WTC11 (cell line): ENCODE results near the gene PHAF1. TPM values are rescaled to one million over a fixed set of nuclear protein-coding genes. Genes with fewer than 3 reads are reported as not detected.

Experiments
- CREM ChIP-seq: sonication (generic); formaldehyde crosslinking; IDR thresholded peaks from 2 replicates; pipeline ENCODE4 v1.8.1; 2022; ENCODE audit warnings: mild to moderate bottlenecking, missing genetic modification reagents, moderate library complexity
- ELF4 ChIP-seq: sonication (generic); formaldehyde crosslinking; IDR thresholded peaks from 2 replicates; pipeline ENCODE4 v1.8.1; 2022; ENCODE audit warnings: low read depth, mild to moderate bottlenecking, moderate library complexity, missing genetic modification reagents
- EMX1 ChIP-seq: fragments of 250-450 bp; sonication (Bioruptor Pico); IDR thresholded peaks from 2 replicates; pipeline ENCODE4 v1.8.0; 2021; ENCODE audit warnings: mild to moderate bottlenecking
- FOXJ3 ChIP-seq: sonication (generic); formaldehyde crosslinking; IDR thresholded peaks from 2 replicates; pipeline ENCODE4 v1.9.0; 2021; ENCODE audit warnings: missing genetic modification reagents, mild to moderate bottlenecking, borderline replicate concordance
- FOXK1 ChIP-seq: sonication (generic); formaldehyde crosslinking; IDR thresholded peaks from 2 replicates; pipeline ENCODE4 v1.8.0; 2022; ENCODE audit warnings: mild to moderate bottlenecking, moderate library complexity, missing genetic modification reagents
- FOXP1 ChIP-seq: sonication (generic); formaldehyde crosslinking; IDR thresholded peaks from 2 replicates; pipeline ENCODE4 v1.8.0; 2022; ENCODE audit warnings: missing genetic modification reagents, mild to moderate bottlenecking, moderate library complexity, borderline replicate concordance
- GABPB1 ChIP-seq: sonication (generic); formaldehyde crosslinking; IDR thresholded peaks from 2 replicates; pipeline ENCODE4 v1.8.1; 2023; ENCODE audit warnings: mild to moderate bottlenecking, missing genetic modification reagents
- IRF2 ChIP-seq: sonication (generic); formaldehyde crosslinking; IDR thresholded peaks from 2 replicates; pipeline ENCODE4 v1.8.0; 2022; ENCODE audit warnings: low read depth, missing genetic modification reagents, borderline replicate concordance
- KAT7 ChIP-seq: sonication (generic); formaldehyde crosslinking; IDR thresholded peaks from 2 replicates; pipeline ENCODE4 v1.8.1; 2023; ENCODE audit warnings: missing genetic modification reagents, mild to moderate bottlenecking, borderline replicate concordance
- NFYB ChIP-seq: sonication (generic); formaldehyde crosslinking; conservative IDR thresholded peaks from 2 replicates; pipeline ENCODE4 v1.8.0; 2022; ENCODE audit warnings: low read depth, missing genetic modification reagents
- NR1H2 ChIP-seq: sonication (generic); formaldehyde crosslinking; IDR thresholded peaks from 2 replicates; pipeline ENCODE4 v1.9.0; 2021; ENCODE audit warnings: mild to moderate bottlenecking, moderate library complexity, missing genetic modification reagents
- NR2C2 ChIP-seq: sonication (generic); formaldehyde crosslinking; IDR thresholded peaks from 2 replicates; pipeline ENCODE4 v1.8.0; 2022; ENCODE audit warnings: mild to moderate bottlenecking, missing genetic modification reagents
- RELA ChIP-seq: sonication (generic); formaldehyde crosslinking; IDR thresholded peaks from 2 replicates; pipeline ENCODE4 v1.8.1; 2022; ENCODE audit warnings: missing genetic modification reagents, mild to moderate bottlenecking, borderline replicate concordance
- SMAD4 ChIP-seq: sonication (generic); formaldehyde crosslinking; IDR thresholded peaks from 2 replicates; pipeline ENCODE4 v1.8.0; 2022; ENCODE audit warnings: mild to moderate bottlenecking, missing genetic modification reagents
- SOX15 ChIP-seq: fragments of 250-450 bp; sonication (Bioruptor Pico); IDR thresholded peaks from 2 replicates; pipeline ENCODE4 v1.9.0; 2021; ENCODE audit warnings: mild to moderate bottlenecking
- SP1 ChIP-seq: sonication (generic); formaldehyde crosslinking; conservative IDR thresholded peaks from 2 replicates; pipeline ENCODE4 v1.8.1; 2022; ENCODE audit warnings: missing genetic modification reagents
- ZNF219 ChIP-seq: sonication (generic); formaldehyde crosslinking; IDR thresholded peaks from 2 replicates; pipeline ENCODE4 v1.8.0; 2023; ENCODE audit warnings: missing genetic modification reagents, mild to moderate bottlenecking, borderline replicate concordance
- ZNF263 ChIP-seq: sonication (generic); formaldehyde crosslinking; IDR thresholded peaks from 2 replicates; pipeline ENCODE4 v1.8.1; 2022; ENCODE audit warnings: low read depth, mild to moderate bottlenecking, moderate library complexity, missing genetic modification reagents
- total RNA-seq: library from RNA; stranded (reverse); gene quantifications from 3 replicates; pipeline ENCODE4 v1.2.3, GENCODE V29; 2021
- TF ChIP-seq, protein P1 (sequence below): sonication (generic); formaldehyde crosslinking; IDR thresholded peaks from 2 replicates; pipeline ENCODE4 v1.8.1; 2022; ENCODE audit warnings: mild to moderate bottlenecking, moderate library complexity, missing genetic modification reagents
- TF ChIP-seq, protein P2 (sequence below): sonication (generic); formaldehyde crosslinking; IDR thresholded peaks from 2 replicates; pipeline ENCODE4 v1.8.0; 2022; ENCODE audit warnings: mild to moderate bottlenecking, missing genetic modification reagents
- TF ChIP-seq, protein P3 (sequence below): sonication (generic); formaldehyde crosslinking; IDR thresholded peaks from 2 replicates; pipeline ENCODE4 v1.8.1; 2023; ENCODE audit warnings: mild to moderate bottlenecking, missing genetic modification reagents, moderate library complexity
- TF ChIP-seq, protein P4 (sequence below): sonication (generic); formaldehyde crosslinking; IDR thresholded peaks from 2 replicates; pipeline ENCODE4 v1.8.0; 2023; ENCODE audit warnings: missing genetic modification reagents, mild to moderate bottlenecking, borderline replicate concordance
- TF ChIP-seq, protein P5 (sequence below): sonication (generic); formaldehyde crosslinking; IDR thresholded peaks from 2 replicates; pipeline ENCODE4 v1.8.0; 2023; ENCODE audit warnings: mild to moderate bottlenecking, missing genetic modification reagents
- TF ChIP-seq, protein P6 (sequence below): sonication (generic); formaldehyde crosslinking; IDR thresholded peaks from 2 replicates; pipeline ENCODE4 v1.8.0; 2022; ENCODE audit warnings: mild to moderate bottlenecking, missing genetic modification reagents
- TF ChIP-seq, protein P7 (sequence below): fragments of 250-450 bp; sonication (Bioruptor Pico); IDR thresholded peaks from 2 replicates; pipeline ENCODE4 v1.8.0; 2021; ENCODE audit warnings: mild to moderate bottlenecking
- TF ChIP-seq, protein P8 (sequence below): sonication (generic); formaldehyde crosslinking; IDR thresholded peaks from 2 replicates; pipeline ENCODE4 v1.8.1; 2023; ENCODE audit warnings: mild to moderate bottlenecking, missing genetic modification reagents, moderate library complexity

The PHAF1 gene
- total RNA-seq, 1 experiment from 2014 or later: 18.8 TPM

DNA sequence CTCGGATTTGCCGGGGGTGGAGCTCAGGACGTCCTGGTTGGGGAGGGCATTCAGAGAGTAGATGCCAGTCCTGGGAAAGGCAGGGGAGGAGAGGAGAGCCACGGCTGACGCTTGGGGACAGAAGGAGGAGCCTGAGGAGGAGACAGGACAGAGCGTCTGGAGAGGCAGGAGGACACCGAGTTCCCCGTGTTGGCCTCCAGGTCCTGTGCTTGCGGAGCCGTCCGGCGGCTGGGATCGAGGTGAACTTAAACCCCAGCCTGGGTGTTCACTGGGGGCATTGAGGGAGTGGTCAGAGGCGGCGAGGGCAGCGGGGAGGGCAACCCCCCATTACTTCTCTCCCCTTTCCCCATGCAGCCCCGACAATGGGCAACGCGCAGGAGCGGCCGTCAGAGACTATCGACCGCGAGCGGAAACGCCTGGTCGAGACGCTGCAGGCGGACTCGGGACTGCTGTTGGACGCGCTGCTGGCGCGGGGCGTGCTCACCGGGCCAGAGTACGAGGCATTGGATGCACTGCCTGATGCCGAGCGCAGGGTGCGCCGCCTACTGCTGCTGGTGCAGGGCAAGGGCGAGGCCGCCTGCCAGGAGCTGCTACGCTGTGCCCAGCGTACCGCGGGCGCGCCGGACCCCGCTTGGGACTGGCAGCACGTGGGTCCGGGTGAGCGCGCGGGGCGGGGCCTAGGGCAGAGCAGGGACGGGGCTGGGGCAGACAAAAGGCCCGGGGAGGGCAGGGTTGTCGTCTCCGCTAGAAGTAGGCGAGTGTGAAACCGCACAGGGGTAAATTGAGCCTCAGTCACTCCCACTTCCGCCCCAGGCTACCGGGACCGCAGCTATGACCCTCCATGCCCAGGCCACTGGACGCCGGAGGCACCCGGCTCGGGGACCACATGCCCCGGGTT, 64.3 kb downstream of the PHAF1 start (continued):
- TF ChIP-seq, protein P1, sequence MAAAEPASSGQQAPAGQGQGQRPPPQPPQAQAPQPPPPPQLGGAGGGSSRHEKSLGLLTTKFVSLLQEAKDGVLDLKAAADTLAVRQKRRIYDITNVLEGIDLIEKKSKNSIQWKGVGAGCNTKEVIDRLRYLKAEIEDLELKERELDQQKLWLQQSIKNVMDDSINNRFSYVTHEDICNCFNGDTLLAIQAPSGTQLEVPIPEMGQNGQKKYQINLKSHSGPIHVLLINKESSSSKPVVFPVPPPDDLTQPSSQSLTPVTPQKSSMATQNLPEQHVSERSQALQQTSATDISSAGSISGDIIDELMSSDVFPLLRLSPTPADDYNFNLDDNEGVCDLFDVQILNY (CRISPR knock-in tag): 0 out of 2 replicates have a peak, but pooled peaks have one; percentile 33
- TF ChIP-seq, protein P2, sequence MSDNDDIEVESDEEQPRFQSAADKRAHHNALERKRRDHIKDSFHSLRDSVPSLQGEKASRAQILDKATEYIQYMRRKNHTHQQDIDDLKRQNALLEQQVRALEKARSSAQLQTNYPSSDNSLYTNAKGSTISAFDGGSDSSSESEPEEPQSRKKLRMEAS: peak; percentile 91
- TF ChIP-seq FOXK1 (0 out of 2 replicates have a peak, but pooled peaks have one; percentile 28), RELA (peak; percentile 90; the same call in 1 of the 2 replicates), SMAD4 (CRISPR knock-in tag) (no peak), NFYB (peak; percentile 21; the same call in 1 of the 2 replicates), IRF2 (CRISPR knock-in tag) (0 out of 2 replicates have a peak, but pooled peaks have one; percentile 37), FOXJ3 (CRISPR knock-in tag) (no peak), KAT7 (peak; percentile 69; the same call in 1 of the 2 replicates), SOX15 (CRISPR knock-in tag) (no peak), ZNF219 (no peak), SP1 (CRISPR knock-in tag) (peak; percentile 74), ZNF263 (CRISPR knock-in tag) (0 out of 2 replicates have a peak, but pooled peaks have one; percentile 17), EMX1 (no peak), ELF4 (CRISPR knock-in tag) (0 out of 2 replicates have a peak, but pooled peaks have one; percentile 68), CREM (CRISPR knock-in tag) (peak; percentile 64; the same call in 1 of the 2 replicates), NR2C2 (CRISPR knock-in tag) (no peak), FOXP1 (peak; percentile 77), NR1H2 (no peak), GABPB1 (peak; percentile 56; the same call in 1 of the 2 replicates)
- TF ChIP-seq, protein P3, sequence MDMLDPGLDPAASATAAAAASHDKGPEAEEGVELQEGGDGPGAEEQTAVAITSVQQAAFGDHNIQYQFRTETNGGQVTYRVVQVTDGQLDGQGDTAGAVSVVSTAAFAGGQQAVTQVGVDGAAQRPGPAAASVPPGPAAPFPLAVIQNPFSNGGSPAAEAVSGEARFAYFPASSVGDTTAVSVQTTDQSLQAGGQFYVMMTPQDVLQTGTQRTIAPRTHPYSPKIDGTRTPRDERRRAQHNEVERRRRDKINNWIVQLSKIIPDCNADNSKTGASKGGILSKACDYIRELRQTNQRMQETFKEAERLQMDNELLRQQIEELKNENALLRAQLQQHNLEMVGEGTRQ (CRISPR knock-in tag): peak; percentile 74
- TF ChIP-seq, protein P4, sequence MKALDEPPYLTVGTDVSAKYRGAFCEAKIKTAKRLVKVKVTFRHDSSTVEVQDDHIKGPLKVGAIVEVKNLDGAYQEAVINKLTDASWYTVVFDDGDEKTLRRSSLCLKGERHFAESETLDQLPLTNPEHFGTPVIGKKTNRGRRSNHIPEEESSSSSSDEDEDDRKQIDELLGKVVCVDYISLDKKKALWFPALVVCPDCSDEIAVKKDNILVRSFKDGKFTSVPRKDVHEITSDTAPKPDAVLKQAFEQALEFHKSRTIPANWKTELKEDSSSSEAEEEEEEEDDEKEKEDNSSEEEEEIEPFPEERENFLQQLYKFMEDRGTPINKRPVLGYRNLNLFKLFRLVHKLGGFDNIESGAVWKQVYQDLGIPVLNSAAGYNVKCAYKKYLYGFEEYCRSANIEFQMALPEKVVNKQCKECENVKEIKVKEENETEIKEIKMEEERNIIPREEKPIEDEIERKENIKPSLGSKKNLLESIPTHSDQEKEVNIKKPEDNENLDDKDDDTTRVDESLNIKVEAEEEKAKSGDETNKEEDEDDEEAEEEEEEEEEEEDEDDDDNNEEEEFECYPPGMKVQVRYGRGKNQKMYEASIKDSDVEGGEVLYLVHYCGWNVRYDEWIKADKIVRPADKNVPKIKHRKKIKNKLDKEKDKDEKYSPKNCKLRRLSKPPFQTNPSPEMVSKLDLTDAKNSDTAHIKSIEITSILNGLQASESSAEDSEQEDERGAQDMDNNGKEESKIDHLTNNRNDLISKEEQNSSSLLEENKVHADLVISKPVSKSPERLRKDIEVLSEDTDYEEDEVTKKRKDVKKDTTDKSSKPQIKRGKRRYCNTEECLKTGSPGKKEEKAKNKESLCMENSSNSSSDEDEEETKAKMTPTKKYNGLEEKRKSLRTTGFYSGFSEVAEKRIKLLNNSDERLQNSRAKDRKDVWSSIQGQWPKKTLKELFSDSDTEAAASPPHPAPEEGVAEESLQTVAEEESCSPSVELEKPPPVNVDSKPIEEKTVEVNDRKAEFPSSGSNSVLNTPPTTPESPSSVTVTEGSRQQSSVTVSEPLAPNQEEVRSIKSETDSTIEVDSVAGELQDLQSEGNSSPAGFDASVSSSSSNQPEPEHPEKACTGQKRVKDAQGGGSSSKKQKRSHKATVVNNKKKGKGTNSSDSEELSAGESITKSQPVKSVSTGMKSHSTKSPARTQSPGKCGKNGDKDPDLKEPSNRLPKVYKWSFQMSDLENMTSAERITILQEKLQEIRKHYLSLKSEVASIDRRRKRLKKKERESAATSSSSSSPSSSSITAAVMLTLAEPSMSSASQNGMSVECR (CRISPR knock-in tag): peak; percentile 77; the same call in 1 of the 2 replicates
- TF ChIP-seq, protein P5, sequence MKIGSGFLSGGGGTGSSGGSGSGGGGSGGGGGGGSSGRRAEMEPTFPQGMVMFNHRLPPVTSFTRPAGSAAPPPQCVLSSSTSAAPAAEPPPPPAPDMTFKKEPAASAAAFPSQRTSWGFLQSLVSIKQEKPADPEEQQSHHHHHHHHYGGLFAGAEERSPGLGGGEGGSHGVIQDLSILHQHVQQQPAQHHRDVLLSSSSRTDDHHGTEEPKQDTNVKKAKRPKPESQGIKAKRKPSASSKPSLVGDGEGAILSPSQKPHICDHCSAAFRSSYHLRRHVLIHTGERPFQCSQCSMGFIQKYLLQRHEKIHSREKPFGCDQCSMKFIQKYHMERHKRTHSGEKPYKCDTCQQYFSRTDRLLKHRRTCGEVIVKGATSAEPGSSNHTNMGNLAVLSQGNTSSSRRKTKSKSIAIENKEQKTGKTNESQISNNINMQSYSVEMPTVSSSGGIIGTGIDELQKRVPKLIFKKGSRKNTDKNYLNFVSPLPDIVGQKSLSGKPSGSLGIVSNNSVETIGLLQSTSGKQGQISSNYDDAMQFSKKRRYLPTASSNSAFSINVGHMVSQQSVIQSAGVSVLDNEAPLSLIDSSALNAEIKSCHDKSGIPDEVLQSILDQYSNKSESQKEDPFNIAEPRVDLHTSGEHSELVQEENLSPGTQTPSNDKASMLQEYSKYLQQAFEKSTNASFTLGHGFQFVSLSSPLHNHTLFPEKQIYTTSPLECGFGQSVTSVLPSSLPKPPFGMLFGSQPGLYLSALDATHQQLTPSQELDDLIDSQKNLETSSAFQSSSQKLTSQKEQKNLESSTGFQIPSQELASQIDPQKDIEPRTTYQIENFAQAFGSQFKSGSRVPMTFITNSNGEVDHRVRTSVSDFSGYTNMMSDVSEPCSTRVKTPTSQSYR: 0 out of 2 replicates have a peak, but pooled peaks have one; percentile 36
- TF ChIP-seq, protein P6, sequence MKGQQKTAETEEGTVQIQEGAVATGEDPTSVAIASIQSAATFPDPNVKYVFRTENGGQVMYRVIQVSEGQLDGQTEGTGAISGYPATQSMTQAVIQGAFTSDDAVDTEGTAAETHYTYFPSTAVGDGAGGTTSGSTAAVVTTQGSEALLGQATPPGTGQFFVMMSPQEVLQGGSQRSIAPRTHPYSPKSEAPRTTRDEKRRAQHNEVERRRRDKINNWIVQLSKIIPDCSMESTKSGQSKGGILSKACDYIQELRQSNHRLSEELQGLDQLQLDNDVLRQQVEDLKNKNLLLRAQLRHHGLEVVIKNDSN (CRISPR knock-in tag): peak; percentile 80
- TF ChIP-seq, protein P7, sequence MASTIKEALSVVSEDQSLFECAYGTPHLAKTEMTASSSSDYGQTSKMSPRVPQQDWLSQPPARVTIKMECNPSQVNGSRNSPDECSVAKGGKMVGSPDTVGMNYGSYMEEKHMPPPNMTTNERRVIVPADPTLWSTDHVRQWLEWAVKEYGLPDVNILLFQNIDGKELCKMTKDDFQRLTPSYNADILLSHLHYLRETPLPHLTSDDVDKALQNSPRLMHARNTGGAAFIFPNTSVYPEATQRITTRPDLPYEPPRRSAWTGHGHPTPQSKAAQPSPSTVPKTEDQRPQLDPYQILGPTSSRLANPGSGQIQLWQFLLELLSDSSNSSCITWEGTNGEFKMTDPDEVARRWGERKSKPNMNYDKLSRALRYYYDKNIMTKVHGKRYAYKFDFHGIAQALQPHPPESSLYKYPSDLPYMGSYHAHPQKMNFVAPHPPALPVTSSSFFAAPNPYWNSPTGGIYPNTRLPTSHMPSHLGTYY (CRISPR knock-in tag): no peak
- TF ChIP-seq, protein P8, sequence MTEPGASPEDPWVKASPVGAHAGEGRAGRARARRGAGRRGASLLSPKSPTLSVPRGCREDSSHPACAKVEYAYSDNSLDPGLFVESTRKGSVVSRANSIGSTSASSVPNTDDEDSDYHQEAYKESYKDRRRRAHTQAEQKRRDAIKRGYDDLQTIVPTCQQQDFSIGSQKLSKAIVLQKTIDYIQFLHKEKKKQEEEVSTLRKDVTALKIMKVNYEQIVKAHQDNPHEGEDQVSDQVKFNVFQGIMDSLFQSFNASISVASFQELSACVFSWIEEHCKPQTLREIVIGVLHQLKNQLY (CRISPR knock-in tag): 0 out of 2 replicates have a peak, but pooled peaks have one; percentile 36
